Hematopoietic multipotent progenitor cell treated with erythropoietin and hydrocortisone succinate and interleukin-3 and kit ligand, for 4 days (in vitro differentiated cells): ENCODE data around the gene ZNF644.
"Not testable (repeated sequence)": the region's sequence is repeated elsewhere in the genome, so short reads cannot be mapped to it uniquely, and the experiment has no call there.

Source experiments
- DNase-seq: peaks from one replicate; pipeline ENCODE4 v3.0.0-alpha.2; 2015

ZNF644 gene

DNA sequence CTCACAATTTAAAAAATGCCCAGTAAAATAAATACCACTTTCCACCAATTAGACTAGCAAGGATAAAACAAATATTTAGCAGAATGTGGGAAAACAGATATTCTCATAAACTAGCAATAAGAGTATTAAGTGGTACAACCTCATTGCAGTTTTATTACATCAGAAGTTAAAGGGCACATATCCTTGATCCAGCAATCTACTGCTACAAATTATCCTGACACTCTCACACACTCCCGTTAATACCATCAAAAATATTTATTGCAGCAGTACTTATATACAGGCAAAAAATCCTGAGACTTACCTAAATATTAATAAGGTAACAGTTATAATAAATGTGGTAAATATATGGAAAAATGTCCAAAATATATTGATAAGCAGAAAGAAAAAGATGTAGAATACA is 44.3 kb downstream of the ZNF644 start:
- DNase-seq: no peak

GRCh38 chr1:90973897-90974798 is 47.7 kb downstream of the ZNF644 start:
- DNase-seq: peak; percentile 24

GRCh38 chr1:90970208-90970607 is 51.6 kb downstream of the ZNF644 start:
- DNase-seq: no peak

DNA sequence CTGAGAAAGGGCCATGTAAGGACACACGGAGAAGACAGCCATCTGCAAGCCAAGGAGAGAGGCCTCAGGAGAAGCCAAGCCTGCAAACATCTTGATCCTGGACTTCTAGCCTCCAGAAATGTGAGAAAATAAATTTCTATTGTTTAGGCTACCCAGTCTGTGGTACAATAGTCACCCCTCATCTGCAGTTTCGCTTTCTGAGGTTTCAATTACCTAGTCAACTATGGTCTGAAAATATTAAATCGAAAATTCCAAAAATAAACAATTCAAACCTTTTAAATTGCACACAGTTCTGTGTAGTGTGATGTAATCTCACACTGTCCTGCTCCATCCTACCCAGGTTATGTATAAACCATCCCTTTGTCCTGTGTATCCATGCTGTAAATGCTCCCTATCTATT is 52.6 kb downstream of the ZNF644 start:
- DNase-seq: no peak

DNA sequence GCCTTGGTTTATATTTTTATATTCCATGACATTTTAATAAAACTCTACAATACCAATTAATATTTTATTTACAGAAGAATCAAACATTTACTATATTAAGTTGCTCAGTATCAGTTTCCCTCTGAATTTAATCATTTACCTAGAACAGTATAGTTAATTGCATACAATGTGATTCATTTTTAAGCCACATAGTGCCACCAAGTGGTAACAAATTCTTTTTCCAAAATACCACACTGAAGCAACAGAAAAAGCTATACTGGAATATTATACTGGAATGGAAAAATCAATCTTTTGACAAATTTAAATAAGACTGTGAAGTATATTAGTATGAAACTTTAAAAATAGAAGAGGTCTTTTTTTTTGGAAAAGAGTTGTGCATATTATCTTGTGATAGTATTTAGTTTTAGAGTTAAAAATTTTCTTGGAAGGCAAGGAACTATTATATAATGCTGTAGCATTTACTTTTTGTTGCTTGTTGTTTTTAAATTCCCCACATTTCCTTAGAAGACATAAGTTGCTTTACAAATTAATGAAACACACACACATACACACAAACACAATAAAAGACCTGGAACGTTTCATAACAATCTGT is 57.3 kb downstream of the ZNF644 start:
- DNase-seq: peak; percentile 59

DNA sequence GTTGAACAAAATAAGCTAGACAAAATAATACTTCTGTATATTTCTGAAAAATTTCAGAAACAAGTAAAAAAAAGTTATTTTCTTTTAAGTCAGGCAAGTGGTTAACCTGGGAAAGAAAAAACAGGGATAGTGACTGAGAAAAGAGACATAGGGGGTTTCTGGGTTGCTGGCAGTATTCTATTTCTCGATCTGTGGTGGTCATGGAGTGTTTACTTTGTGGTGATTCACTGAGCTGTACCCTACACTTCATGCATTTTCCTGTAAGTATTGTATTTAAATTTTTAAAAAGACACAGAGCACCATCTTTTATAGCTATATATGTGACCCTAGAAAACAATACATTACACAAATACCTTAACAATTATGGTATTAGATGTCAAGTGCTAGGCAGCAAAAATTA is 58.2 kb downstream of the ZNF644 start:
- no peak for DNase-seq

DNA sequence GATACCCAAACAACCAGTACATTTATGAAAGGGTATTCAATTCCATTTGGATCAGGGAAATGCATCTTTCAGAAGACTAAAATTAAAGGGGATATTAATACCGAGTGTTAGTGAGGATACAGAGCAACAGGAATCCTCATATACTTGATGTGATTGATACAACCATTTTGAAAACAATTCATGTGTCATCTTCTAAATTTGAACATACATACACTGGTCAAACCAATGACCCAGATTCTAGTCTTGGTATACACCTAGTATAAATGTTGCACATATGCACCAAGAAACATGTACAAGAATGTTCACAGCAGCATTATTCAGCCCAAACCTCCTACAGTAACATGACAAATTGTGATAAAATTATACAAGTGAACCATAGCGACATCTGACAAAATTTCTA is 58.6 kb downstream of the ZNF644 start:
- no peak for DNase-seq

- peak; percentile 50 for DNase-seq
Observed at GRCh38 chr1:90959352-90960206, 62.3 kb downstream of the ZNF644 start.

- DNase-seq: no peak
Observed at GRCh38 chr1:90957497-90957896, 64.3 kb downstream of the ZNF644 start.

DNA sequence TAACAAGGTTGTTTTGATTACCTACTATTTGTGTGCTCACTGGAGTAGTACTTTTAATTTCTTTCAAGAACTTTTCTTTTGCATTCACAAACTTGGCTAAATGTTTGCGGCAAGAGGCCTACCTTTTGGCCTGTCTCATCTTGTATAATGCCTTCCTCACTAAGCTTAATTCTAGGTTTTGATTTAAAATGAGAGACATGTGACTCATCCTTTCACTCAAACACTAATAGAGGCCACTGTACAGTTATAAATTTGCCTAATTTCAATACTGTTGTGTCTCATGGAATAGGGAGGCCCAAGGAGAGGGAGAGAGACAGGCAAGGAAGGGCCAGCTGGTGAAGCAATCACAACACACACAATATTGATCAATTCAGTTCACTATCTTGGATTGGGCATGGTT is 66.1 kb downstream of the ZNF644 start:
- DNase-seq: no peak

DNA sequence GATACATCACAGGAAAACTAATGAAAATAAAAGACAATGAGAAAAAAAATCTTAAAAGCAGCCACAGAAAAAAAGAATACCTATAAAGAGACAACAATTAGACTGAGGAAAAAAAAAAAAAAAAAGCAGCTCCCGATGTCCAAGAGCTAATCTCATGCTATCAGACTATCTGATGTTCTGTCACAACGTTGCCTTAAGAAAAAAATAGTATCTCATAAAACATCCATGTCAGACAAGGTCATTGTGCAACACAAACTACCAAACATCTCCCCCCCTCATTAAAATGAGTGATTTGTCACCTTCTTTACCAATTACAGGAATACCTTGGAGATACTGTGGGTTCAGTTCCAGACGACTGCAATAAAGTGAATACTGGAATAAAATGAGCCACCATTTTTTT is 68.9 kb downstream of the ZNF644 start:
- DNase-seq: peak; percentile 10

DNA sequence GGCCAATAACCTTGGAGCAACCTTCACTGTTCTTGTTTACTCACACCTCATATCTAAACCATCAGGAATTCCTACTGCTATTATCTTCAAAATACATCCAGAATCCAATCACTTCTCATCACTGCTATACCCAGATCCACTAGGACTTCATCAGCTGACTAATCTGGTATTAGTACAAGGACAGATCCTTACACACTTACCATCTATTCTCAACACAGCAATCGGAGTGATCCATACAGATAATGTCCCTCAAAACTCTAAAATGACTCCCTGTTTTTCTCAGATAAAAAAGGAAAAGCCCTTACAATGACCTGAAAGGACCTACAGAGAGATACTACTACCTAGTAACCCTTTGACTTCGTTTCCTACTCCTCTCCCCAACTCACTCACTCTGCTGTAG is 70.8 kb downstream of the ZNF644 start:
- no peak for DNase-seq

GRCh38 chr1:90948301-90948700 is 73.5 kb downstream of the ZNF644 start:
- DNase-seq: no peak

GRCh38 chr1:90946630-90947029 is 75.2 kb downstream of the ZNF644 start:
- DNase-seq: no peak

DNA sequence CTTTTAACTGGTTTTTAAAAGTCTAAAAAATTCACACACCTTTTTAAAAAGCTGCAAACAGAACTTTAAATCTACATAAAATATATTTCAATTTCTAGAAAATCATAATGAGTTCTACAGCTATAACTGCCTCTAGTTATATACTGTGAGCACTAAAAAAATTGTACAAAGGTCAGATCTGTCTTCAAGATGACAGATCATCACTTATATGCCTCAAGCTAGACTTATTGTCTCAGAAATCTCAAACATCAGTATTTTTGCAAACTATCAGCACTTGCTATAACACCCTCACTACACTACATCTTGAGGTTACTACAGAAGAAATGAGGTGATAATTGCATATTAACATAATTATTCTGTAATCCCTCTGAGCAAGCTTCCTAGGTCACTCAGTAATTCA is 76.5 kb downstream of the ZNF644 start:
- no peak for DNase-seq

DNA sequence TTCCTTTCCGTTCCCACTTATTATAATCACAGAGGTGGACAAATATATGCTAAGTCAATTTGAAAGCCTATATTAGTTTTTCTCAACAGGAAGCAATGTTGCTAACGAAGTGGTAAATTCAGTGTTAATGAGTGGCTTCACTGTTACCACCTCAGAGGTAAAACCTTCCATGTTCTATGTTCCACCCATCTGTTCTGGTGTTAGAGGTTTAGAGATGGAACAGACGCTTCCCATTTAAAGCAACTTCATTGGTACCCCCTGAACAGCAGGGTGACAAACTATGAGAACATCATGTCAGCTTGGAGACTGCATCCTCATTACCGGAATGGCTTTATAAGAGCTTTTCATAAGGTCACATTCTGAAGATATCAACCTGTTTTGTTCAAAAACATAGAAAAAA is 77.9 kb downstream of the ZNF644 start:
- no peak for DNase-seq

- no peak for DNase-seq
Observed at GRCh38 chr1:90940746-90941145, 81.1 kb downstream of the ZNF644 start.

- DNase-seq: no peak
Observed at GRCh38 chr1:90936731-90937130, 85.1 kb downstream of the ZNF644 start.

DNA sequence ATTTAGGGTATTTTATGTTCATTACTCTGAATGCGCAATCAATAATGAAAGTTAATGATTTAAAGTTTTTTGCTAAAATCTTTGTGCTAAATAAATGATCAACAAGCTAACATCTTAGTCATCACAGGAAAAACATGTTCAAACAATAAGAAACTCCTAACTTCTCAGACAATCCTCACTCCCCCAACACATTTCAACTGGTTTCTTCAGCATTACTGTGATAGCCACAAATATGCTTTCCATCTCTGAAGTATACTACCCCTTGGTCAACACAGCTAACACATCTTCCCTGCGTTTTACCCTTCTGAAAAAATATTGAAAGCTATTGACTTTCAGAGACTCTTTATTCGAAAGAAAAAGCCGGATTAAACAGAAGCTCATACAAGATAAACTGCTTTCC is 85.8 kb downstream of the ZNF644 start:
- DNase-seq: no peak

DNA sequence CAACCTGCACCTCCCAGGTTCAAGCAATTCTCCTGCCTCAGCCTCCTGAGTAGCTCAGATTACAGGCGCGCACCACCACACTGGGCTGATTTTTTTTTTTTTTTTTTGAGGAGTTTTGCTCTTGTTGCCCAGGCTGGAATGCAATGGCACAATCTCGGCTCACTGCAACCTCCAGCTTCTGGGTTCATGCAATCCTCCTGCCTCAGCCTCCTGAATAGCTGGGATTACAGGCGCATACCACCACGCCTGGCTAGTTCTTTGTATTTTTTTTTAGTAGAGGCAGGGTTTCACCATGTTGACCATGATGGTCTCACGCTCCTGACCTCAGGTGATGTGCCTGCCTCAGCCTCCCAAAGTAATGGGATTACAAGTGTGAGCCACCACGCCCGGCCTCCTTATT is 93.6 kb downstream of the ZNF644 start:
- not testable (repeated sequence) for DNase-seq

DNA sequence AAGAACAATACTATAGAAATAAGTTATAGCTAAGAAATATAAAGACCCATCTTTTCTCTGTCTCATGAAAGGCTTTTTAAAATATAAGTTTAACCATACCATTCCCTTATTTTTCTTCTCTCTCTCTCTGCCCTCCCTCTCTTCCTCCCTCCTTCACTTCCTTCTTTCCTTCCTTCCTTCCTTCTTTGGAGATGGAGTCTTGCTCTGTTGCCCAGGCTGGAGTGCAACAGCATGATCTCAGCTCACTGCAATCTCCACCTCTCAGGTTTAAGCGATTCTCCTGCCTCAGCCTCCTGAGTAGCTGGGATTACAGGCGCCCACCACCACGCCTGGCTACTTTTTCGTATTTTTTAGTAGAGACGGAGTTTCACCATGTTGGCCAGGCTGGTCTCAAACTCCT is 94.2 kb downstream of the ZNF644 start:
- not testable (repeated sequence) for DNase-seq

GRCh38 chr1:90926971-90927370 is 94.9 kb downstream of the ZNF644 start:
- DNase-seq: no peak
